IPS-18a (cell line): ENCODE results near the gene FAM9A.

Source experiments
- H3K27ac ChIP-seq: one replicate; pipeline ENCODE4 v1.5.1; 2013; ENCODE audit warnings: low read length
- H3K27me3 ChIP-seq: one replicate; pipeline ENCODE4 v1.6.1; 2013; ENCODE audit warnings: mild to moderate bottlenecking, low read length; ENCODE audit not compliant: control insufficient read depth, insufficient read depth
- H3K36me3 ChIP-seq: one replicate; pipeline ENCODE4 v1.6.1; 2013; ENCODE audit warnings: low read depth, low read length; ENCODE audit not compliant: control insufficient read depth
- H3K4me1 ChIP-seq: one replicate; pipeline ENCODE4 v1.6.1; 2013; ENCODE audit warnings: low read depth, low read length; ENCODE audit not compliant: control insufficient read depth
- H3K4me3 ChIP-seq: one replicate; pipeline ENCODE4 v1.5.1; 2013; ENCODE audit warnings: low read length
- H3K9ac ChIP-seq: one replicate; pipeline ENCODE4 v1.6.1; 2013; ENCODE audit warnings: mild to moderate bottlenecking, low read length, moderate library complexity
- H3K9me3 ChIP-seq: one replicate; pipeline ENCODE4 v1.6.1; 2013; ENCODE audit warnings: low read depth, low read length; ENCODE audit not compliant: control insufficient read depth

Gene FAM9A

DNA sequence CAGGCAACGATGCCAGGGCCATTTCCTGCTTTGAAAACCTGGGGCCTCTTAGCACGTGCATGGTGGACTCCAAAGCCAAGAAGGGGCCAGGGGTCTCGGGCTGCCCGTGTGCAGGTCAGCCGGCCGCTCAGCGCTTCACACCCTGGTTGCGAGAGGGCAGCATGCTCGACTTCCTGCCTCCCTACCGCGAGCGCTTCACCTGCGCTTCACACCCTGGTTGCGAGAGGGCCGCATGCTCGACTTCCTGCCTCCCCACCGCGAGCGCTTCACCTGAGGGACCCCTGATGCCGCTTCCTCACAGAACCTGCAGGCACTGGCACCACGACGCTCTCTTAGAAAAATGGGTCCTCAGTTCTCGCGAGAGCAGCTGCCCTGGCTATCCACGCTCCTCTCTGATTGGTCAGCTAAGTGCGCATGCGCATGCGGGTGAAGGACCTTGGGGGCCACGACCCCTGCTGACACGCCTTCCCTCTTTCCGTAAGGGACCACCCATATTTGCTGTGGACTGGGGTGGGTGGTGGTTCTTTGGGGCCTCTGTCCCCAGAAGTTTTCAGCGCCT, at the start of gene FAM9A:
Gene FAM9A (minus strand): TSS at position 343 of the 559 bp plus-strand sequence. CDS start 1,212 bp downstream, outside the sequence.
- Histone ChIP-seq H3K27me3 (no peaks in the 10 kb centered on the region), H3K9ac (no peak within 1 kb of the TSS), H3K9me3 (no peaks in the 10 kb centered on the region), H3K36me3 (no peaks in the 10 kb centered on the region), H3K27ac (no peak within 1 kb of the TSS), H3K4me1 (no peaks in the 10 kb centered on the region), H3K4me3 (no peak within 1 kb of the TSS)

DNA sequence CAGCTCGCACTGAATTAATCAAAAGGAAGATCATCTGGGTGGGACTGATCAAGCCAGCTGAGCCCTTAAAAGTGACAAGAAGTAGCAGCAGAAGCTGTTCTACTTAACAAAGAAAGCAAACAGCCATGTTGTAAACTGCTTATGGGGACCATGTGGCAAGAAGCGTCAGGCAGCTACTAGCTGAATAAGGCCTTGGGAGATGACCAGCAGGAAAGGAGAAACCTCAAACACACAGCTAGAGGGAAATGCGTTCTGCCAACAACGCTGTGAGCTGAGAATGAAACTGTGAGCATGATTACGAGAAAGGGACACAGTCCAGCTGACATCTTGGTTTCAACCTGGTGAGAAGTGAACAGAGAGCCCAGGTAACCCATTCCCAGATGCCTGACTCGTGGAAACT, 49.3 kb upstream of the FAM9A start:
- H3K4me1 ChIP-seq, result no peaks in the 10 kb centered on the region
- H3K36me3 ChIP-seq, result no peaks in the 10 kb centered on the region
- no peak overlapping the region for H3K4me3 ChIP-seq
- H3K9me3 ChIP-seq, result no peaks in the 10 kb centered on the region
- no peak overlapping the region for H3K27ac ChIP-seq
- H3K9ac ChIP-seq, result no peak overlapping the region
- no peaks in the 10 kb centered on the region for H3K27me3 ChIP-seq

DNA sequence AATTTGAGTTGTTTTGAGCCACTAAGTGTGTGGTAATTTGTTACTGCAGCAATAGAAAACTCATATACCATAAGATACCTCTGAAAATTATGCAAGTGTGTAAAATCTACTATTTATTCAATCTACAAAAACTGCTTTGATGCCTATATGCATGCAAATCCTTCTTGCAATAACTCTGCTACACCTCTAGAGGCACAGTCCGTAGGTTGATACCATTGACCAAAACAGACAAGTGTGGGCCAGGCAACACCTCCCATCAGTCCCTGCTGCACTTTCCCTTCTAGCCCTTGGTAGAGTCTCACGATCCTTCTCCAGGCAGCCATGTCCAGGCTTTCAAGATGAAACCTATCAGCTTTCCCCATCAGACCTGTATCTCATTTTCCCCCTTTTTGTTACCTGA, 48.8 kb upstream of the FAM9A start:
- Histone ChIP-seq H3K27ac (no peak overlapping the region), H3K4me3 (no peak overlapping the region)

DNA sequence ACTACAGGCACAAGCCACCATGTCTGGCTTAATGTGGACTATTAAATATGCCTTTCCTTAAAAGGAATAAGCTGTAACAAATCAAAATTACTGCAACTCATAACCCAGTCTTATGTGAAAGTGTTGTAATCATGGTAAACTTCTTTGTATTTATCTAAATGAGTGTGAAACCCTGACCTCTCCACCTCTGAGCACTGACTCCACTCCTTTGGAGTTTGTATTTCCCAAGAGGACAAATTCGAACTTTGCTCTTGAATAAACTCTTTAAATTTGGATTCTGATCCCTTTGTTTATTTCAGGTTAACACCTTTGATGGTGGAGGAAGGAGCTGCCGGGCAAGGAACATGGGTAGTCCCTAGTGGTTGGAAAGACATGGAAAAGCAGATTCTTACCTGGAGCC, 48.3 kb upstream of the FAM9A start:
- H3K9ac ChIP-seq, result no peak overlapping the region
- no peak overlapping the region for H3K4me3 ChIP-seq
- H3K4me1 ChIP-seq, result no peaks in the 10 kb centered on the region
- H3K9me3 ChIP-seq, result no peaks in the 10 kb centered on the region
- H3K27ac ChIP-seq, result no peak overlapping the region
- H3K36me3 ChIP-seq, result no peaks in the 10 kb centered on the region
- no peaks in the 10 kb centered on the region for H3K27me3 ChIP-seq

More for the DNA sequence above, 48.8 kb upstream of the FAM9A start:
- H3K27me3 ChIP-seq, result no peaks in the 10 kb centered on the region
- H3K9ac ChIP-seq, result no peak overlapping the region
- no peaks in the 10 kb centered on the region for H3K4me1 ChIP-seq
- no peaks in the 10 kb centered on the region for H3K9me3 ChIP-seq
- H3K36me3 ChIP-seq, result no peaks in the 10 kb centered on the region

DNA sequence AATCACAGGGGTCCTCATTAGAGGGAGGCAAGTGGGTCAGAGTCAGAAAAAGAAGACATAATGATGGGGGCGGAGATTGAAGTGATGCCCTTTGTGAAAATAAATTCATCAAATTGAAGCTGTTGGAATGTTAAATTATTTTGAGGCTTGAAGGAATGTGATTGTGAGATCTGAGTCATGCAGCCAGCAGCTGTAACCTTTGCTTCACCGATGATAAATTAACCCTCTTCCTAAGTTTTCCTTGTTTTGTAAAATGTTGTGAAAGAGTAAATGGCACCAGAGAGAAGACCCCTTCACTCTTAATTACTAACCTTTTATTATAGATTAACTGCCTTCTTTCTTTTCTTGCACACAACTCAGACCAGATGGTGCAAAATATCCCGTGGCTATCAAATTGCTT, 47.7 kb upstream of the FAM9A start:
- Histone ChIP-seq H3K36me3 (no peaks in the 10 kb centered on the region), H3K9ac (no peak overlapping the region), H3K4me1 (no peaks in the 10 kb centered on the region), H3K27me3 (no peaks in the 10 kb centered on the region), H3K9me3 (no peaks in the 10 kb centered on the region), H3K4me3 (no peak overlapping the region), H3K27ac (no peak overlapping the region)

DNA sequence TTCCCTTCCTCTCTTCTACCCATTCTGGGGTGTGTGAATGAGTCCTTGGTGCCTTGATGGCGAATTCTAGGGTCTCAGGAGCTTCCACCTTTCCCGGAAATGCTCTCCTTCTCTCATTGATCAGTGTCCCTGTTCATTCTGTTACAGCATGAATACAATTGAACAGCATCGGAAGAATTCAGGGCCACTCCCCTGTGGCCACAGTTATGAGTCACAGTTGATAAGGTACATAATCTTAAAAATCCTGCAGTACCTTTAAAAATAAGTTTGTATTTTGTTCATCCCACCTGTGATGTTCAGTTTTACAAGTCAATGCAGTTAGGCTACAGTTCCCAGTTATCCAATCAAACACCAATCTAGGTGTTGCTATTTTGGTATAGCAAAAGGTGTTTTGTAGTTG, 47.3 kb upstream of the FAM9A start:
- no peaks in the 10 kb centered on the region for H3K9me3 ChIP-seq
- no peak overlapping the region for H3K4me3 ChIP-seq
- H3K36me3 ChIP-seq, result no peaks in the 10 kb centered on the region
- H3K4me1 ChIP-seq, result no peaks in the 10 kb centered on the region
- no peaks in the 10 kb centered on the region for H3K27me3 ChIP-seq
- no peak overlapping the region for H3K27ac ChIP-seq
- H3K9ac ChIP-seq, result no peak overlapping the region

DNA sequence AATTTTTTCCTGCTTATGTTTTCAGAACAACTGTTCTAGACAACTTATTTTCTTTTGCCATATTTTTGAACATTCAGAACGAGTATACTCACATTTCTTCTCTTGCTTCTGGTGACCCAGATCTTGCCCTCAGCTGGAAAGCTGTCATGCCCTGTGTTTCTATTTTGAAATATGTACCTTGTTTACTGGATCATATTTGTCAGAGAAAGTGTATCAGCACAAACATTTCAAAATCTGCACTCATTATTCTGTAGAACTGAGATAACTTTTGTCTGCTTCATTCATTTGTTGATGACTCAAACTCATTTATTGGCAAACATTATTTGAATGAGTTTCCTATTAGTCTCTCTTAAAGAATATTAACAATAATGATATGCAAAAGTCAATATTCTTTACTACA, 46.2 kb upstream of the FAM9A start:
- no peak overlapping the region for H3K9ac ChIP-seq
- no peaks in the 10 kb centered on the region for H3K27me3 ChIP-seq
- H3K4me1 ChIP-seq, result no peaks in the 10 kb centered on the region
- H3K9me3 ChIP-seq, result no peaks in the 10 kb centered on the region
- H3K27ac ChIP-seq, result no peak overlapping the region
- H3K36me3 ChIP-seq, result no peaks in the 10 kb centered on the region
- H3K4me3 ChIP-seq, result no peak overlapping the region

DNA sequence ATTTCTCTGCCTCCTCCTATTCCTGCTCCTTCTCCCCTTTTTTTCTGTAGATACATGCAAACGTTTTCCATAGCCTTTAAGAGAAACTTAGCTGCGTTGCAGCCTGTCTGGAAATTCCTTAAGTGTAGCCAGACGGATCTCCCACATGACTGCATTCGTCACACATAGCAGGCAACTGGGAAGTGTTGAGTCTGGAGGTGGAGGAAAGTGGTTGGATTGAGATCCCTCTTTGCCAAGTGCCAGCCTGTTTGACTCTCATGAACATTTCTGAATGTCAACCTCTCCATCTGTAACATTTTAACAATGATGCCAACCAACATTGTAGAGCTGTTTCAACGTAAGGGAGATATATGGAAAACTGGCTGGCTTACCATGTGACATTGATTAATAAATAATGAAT, 45.1 kb upstream of the FAM9A start:
- no peaks in the 10 kb centered on the region for H3K27me3 ChIP-seq
- no peaks in the 10 kb centered on the region for H3K4me1 ChIP-seq
- H3K27ac ChIP-seq, result no peak overlapping the region
- H3K9me3 ChIP-seq, result no peaks in the 10 kb centered on the region
- H3K4me3 ChIP-seq, result no peak overlapping the region
- no peak overlapping the region for H3K9ac ChIP-seq
- H3K36me3 ChIP-seq, result no peaks in the 10 kb centered on the region

DNA sequence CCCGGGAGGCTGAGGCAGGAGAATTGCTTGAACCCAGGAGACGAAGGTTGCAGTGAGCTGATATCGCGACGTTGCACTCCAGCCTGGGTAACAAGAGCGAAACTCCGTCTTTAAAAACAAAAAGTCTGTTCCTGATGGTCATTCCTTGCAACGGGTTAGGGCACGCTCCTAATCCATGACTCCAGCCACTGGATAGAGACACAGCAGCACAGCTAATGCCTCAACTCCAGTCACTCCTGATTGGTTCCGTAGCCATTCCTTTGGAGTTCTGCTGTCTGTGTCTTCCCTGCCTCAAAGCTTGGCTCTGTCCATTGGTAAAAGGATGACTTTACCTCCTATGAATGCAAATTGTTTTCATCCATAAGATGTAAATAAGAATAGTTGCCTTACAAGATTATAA, 44.3 kb upstream of the FAM9A start:
- Histone ChIP-seq H3K27me3 (no peaks in the 10 kb centered on the region), H3K36me3 (no peaks in the 10 kb centered on the region), H3K4me3 (no peak overlapping the region), H3K9ac (no peak overlapping the region), H3K4me1 (no peaks in the 10 kb centered on the region), H3K27ac (no peak overlapping the region), H3K9me3 (no peaks in the 10 kb centered on the region)

DNA sequence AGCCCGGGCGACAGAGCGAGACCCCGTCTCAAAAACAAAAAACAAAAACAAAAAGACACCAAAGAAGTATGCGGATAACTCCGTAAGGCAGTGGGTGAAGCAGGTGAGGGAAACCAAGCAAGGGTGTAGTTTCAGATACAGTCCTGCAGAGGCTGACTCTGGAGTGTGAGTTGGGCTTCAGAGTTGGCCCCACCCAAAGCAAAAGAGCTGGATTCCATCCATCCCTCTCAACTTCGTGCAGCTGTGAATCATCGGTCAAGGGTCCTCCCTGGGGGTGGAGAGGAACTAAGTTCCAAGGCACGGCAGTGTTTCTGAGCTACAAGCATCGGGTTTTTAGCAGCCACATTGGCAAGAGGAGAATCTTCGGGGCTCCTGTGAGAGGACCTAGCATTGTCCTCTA, 43.9 kb upstream of the FAM9A start:
- no peaks in the 10 kb centered on the region for H3K9me3 ChIP-seq
- no peaks in the 10 kb centered on the region for H3K27me3 ChIP-seq
- no peak overlapping the region for H3K4me3 ChIP-seq
- no peaks in the 10 kb centered on the region for H3K4me1 ChIP-seq
- no peak overlapping the region for H3K27ac ChIP-seq
- no peak overlapping the region for H3K9ac ChIP-seq
- H3K36me3 ChIP-seq, result no peaks in the 10 kb centered on the region

DNA sequence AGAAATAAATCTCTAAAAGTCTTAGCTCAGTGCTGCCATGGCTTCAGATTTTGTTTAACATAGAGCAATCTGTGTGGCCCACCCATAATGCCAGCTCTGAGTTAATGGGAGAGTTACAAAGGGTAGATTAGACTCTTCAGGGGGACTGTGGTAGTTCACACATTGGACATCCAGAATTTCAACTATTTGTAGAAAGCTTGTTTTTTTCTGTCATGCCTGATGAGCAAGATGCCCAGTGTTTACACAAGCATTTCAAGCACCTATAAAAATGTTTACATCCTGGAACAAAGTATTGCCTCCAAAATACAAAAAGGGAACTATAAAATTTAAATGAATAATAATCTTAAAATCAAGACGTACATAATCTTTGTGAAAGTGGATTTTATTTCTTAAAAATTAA, 43.0 kb upstream of the FAM9A start:
- no peak overlapping the region for H3K9ac ChIP-seq
- H3K4me3 ChIP-seq, result no peak overlapping the region
- H3K9me3 ChIP-seq, result no peaks in the 10 kb centered on the region
- H3K4me1 ChIP-seq, result no peaks in the 10 kb centered on the region
- no peaks in the 10 kb centered on the region for H3K27me3 ChIP-seq
- no peaks in the 10 kb centered on the region for H3K36me3 ChIP-seq
- H3K27ac ChIP-seq, result no peak overlapping the region

DNA sequence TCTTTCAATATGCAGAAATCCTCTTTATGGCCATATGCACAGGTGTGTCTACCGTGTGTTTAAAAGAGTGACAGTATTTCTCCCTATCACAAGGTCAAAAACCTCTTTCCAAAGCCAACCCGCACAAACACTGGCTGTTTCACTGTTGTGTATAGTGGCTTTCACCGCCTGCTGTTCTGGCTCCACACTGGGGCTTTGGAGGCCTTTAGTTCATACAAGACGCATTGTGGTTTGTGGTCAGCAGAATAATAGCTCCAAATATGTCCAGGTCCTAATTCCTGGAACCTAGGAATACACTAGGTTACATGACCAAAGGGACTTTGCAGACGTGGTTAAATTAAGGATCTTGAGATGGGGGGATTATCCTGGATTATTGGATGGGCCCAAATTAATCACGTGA, 40.7 kb upstream of the FAM9A start:
- no peak overlapping the region for H3K9ac ChIP-seq
- no peak overlapping the region for H3K4me3 ChIP-seq

More for the DNA sequence above, 40.7 kb upstream of the FAM9A start:
- no peaks in the 10 kb centered on the region for H3K4me1 ChIP-seq
- no peaks in the 10 kb centered on the region for H3K36me3 ChIP-seq
- H3K9me3 ChIP-seq, result no peaks in the 10 kb centered on the region
- no peaks in the 10 kb centered on the region for H3K27me3 ChIP-seq
- H3K27ac ChIP-seq, result no peak overlapping the region
